Measurements from ENCODE around the gene STARD7. TPM values are rescaled to one million over a fixed set of nuclear protein-coding genes. Genes with fewer than 3 reads are reported as not detected.

STARD7 gene
- total and polyA plus RNA-seq, 9 of the 15 experiments (the other 6 are each of a cell fraction or from before 2014, with no cell fraction given) = 90.9 to 196 (median 145) TPM

DNA sequence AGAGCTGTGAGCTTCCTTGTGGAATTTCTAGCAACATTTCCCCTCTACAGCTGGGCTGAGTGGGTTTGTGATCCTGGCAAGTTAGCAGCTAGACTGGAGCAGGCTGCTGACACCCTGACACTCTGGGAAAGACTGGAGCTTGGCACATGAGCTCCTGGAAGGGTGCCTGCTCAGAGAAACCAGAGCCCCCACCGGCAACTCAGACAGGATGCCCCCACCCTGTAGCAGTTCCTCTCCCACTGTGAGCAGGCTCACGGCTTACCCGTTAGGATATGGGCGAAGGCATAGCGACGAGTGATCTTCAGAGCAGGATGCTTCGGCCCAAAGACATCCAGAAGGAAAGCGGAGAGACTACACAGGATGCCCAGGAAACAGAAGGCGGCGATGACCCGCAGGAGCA, 45.9 kb upstream of the STARD7 start:
- peaks cover 3 to 6% of the 10 kb centered on the region in 2 experiments; a peak in 2 of 5 replicates for H3K4me1 ChIP-seq (replicated peaks in 1 of 2; ENCODE audit: control insufficient read depth in 2 of 2, insufficient read depth in 2 of 2, low read length in 2 of 2)
- H3K9ac ChIP-seq (ENCODE audit: insufficient read depth in 1 of 2, low read depth in 2 of 2, low read length in 2 of 2) = no peak overlapping the region
- in situ Hi-C loops (cut with MboI) (no loop called here), intact Hi-C loops (cut with micrococcal nuclease) (no loop called here)
- no peaks in the 10 kb centered on the region for H3K9me3 ChIP-seq (replicated peaks; ENCODE audit: control insufficient read depth, insufficient read depth, low read depth, low read length)
- FAIRE-seq (no peak), DNase-seq (ENCODE audit: extremely low read depth in 1 of 4, low spot score in 3 of 4) (no peak), ATAC-seq (no peak)
- H3K36me3 ChIP-seq (ENCODE audit: control insufficient read depth, insufficient read depth, low read length) = peaks cover 62% of the 10 kb centered on the region; the same call in 2 of the 3 replicates
- CTCF ChIA-PET (ENCODE audit: low intra/inter-chr PET ratio) = no interaction called here
- H3K79me2 ChIP-seq (ENCODE audit: control insufficient read depth, insufficient read depth, low read length) = peaks cover 5% of the 10 kb centered on the region; the same call in 2 of the 3 replicates
- TF ChIP-seq ZNF436 (CRISPR knock-in tag; IDR thresholded peaks at IDR 0.05) = no peak
- no peak for TF ChIP-seq PHB2 (IDR thresholded peaks at IDR 0.05; ENCODE audit: low read depth)
- no peak for TF ChIP-seq FOXM1 (IDR thresholded peaks at IDR 0.05; ENCODE audit: low read depth)
- TF ChIP-seq FOXM1 (CRISPR knock-in tag; IDR thresholded peaks at IDR 0.05; ENCODE audit: low read depth) = no peak
- no peak for TF ChIP-seq ZNF445 (CRISPR knock-in tag; IDR thresholded peaks at IDR 0.05; ENCODE audit: low read depth)
- TF ChIP-seq, protein P1, sequence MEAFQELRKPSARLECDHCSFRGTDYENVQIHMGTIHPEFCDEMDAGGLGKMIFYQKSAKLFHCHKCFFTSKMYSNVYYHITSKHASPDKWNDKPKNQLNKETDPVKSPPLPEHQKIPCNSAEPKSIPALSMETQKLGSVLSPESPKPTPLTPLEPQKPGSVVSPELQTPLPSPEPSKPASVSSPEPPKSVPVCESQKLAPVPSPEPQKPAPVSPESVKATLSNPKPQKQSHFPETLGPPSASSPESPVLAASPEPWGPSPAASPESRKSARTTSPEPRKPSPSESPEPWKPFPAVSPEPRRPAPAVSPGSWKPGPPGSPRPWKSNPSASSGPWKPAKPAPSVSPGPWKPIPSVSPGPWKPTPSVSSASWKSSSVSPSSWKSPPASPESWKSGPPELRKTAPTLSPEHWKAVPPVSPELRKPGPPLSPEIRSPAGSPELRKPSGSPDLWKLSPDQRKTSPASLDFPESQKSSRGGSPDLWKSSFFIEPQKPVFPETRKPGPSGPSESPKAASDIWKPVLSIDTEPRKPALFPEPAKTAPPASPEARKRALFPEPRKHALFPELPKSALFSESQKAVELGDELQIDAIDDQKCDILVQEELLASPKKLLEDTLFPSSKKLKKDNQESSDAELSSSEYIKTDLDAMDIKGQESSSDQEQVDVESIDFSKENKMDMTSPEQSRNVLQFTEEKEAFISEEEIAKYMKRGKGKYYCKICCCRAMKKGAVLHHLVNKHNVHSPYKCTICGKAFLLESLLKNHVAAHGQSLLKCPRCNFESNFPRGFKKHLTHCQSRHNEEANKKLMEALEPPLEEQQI (IDR thresholded peaks at IDR 0.05) = no peak
- TF ChIP-seq, protein P2, sequence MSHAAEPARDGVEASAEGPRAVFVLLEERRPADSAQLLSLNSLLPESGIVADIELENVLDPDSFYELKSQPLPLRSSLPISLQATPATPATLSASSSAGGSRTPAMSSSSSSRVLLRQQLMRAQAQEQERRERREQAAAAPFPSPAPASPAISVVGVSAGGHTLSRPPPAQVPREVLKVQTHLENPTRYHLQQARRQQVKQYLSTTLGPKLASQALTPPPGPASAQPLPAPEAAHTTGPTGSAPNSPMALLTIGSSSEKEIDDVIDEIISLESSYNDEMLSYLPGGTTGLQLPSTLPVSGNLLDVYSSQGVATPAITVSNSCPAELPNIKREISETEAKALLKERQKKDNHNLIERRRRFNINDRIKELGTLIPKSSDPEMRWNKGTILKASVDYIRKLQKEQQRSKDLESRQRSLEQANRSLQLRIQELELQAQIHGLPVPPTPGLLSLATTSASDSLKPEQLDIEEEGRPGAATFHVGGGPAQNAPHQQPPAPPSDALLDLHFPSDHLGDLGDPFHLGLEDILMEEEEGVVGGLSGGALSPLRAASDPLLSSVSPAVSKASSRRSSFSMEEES (CRISPR knock-in tag; IDR thresholded peaks at IDR 0.05) = no peak
- TF ChIP-seq POLR2AphosphoS2 (IDR thresholded peaks at IDR 0.05; ENCODE audit: low read length) = no peak
- TF ChIP-seq, protein P3, sequence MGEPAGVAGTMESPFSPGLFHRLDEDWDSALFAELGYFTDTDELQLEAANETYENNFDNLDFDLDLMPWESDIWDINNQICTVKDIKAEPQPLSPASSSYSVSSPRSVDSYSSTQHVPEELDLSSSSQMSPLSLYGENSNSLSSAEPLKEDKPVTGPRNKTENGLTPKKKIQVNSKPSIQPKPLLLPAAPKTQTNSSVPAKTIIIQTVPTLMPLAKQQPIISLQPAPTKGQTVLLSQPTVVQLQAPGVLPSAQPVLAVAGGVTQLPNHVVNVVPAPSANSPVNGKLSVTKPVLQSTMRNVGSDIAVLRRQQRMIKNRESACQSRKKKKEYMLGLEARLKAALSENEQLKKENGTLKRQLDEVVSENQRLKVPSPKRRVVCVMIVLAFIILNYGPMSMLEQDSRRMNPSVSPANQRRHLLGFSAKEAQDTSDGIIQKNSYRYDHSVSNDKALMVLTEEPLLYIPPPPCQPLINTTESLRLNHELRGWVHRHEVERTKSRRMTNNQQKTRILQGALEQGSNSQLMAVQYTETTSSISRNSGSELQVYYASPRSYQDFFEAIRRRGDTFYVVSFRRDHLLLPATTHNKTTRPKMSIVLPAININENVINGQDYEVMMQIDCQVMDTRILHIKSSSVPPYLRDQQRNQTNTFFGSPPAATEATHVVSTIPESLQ (CRISPR knock-in tag; IDR thresholded peaks at IDR 0.05) = no peak
- no peak for TF ChIP-seq MAZ (CRISPR knock-in tag; conservative IDR thresholded peaks at IDR 0.05 in 1 of 2, IDR thresholded peaks at IDR 0.05 in 1 of 2)
- TF ChIP-seq SMARCC2 (IDR thresholded peaks at IDR 0.05; ENCODE audit: low read depth) = no peak
- no peak for TF ChIP-seq SUPT5H (IDR thresholded peaks at IDR 0.05)
- TF ChIP-seq ELF1 (tag; IDR thresholded peaks at IDR 0.05) = no peak
- TF ChIP-seq SRSF7 (optimal IDR thresholded peaks at IDR 0.05; ENCODE audit: low read depth, low read length) = no peak
- TF ChIP-seq NFRKB (IDR thresholded peaks at IDR 0.05; ENCODE audit: low read depth) = no peak
- no peak for TF ChIP-seq SMAD3 (CRISPR knock-in tag; conservative IDR thresholded peaks at IDR 0.05)
- BruUV-seq (replicated peaks) = no TSS peak
- no peaks in the 10 kb centered on the region for H3K9me1 ChIP-seq (ENCODE audit: control insufficient read depth, insufficient read depth, low read length)
- 95% methylated on average over 11 of the region's 11 CpGs for WGBS (ENCODE audit: insufficient coverage, low coverage, missing lambda C conversion rate)
- H3K27me3 ChIP-seq (ENCODE audit: control insufficient read depth in 2 of 2, insufficient read depth in 2 of 2, low read length in 2 of 2) = no peaks in the 10 kb centered on the region
- no peaks in the 10 kb centered on the region for H4K20me1 ChIP-seq (replicated peaks; ENCODE audit: control insufficient read depth, insufficient read depth, low read length)
- H2AFZ ChIP-seq (ENCODE audit: low read depth, low read length) = no peak overlapping the region
- no peak overlapping the region for H3K4me2 ChIP-seq (ENCODE audit: insufficient read depth, low read length)
- H3K4me3 ChIP-seq = no peak overlapping the region
- no peak overlapping the region for H3K27ac ChIP-seq (ENCODE audit: extremely low read depth, low read depth, low read length)
- POLR2A ChIA-PET = interaction anchor here (0.6 to 2.4 kb wide), 6 partner anchors 8 to 230 kb away, joined by 3 to 10 read pairs (median 4); partner anchors contain the start of genes CIAO1 and TMEM127

All from K562 (cell line).